Panc1 (cell line): ENCODE measurements around the gene LRMDA. TPM values are rescaled to one million over a fixed set of nuclear protein-coding genes. Genes with fewer than 3 reads are reported as not detected.

ENCODE experiments used
- ATAC-seq: fragments of 200-7000 bp; cut with Tn5 transposase; 2 replicates; pipeline ENCODE4 v1.9.1; 2020; ENCODE audit warnings: mild to moderate bottlenecking, moderate library complexity
- BruUV-seq: library from RNA; stranded (reverse); fragments of 400-500 nt; replicated peaks from 2 replicates; lab custom pipeline; 2021; lab: Mats Ljungman, UMichigan
- CTCF ChIA-PET: fragments of 300-600 bp; sonication (Branson Sonifier 250); formaldehyde crosslinking; loops from one replicate; lab custom pipeline; 2022; ENCODE audit warnings: antibody characterized with exemption; lab: Charles Lee
- POLR2A ChIA-PET: fragments of 300-600 bp; sonication (Branson Sonifier 250); formaldehyde crosslinking; loops from one replicate; lab custom pipeline; 2022; ENCODE audit warnings: antibody characterized with exemption; lab: Charles Lee
- DNase-seq: peaks from one replicate; pipeline ENCODE4 v3.0.0-alpha.2; 2010; ENCODE audit warnings: low read depth, low spot score
- H3K27ac ChIP-seq: 2 replicates; pipeline ENCODE4 v1.5.1; 2011; ENCODE audit warnings: mild to moderate bottlenecking, low read length, inconsistent platforms
- H3K27me3 ChIP-seq: fragments of 200-500 bp; sonication (Bioruptor generic); 2 replicates; pipeline ENCODE4 v1.6.0; 2014; ENCODE audit warnings: low read length, inconsistent platforms; ENCODE audit not compliant: control insufficient read depth, insufficient read depth
- H3K36me3 ChIP-seq: fragments of 200-500 bp; sonication (Bioruptor generic); 2 replicates; pipeline ENCODE4 v1.5.1; 2014; ENCODE audit warnings: inconsistent platforms, mild to moderate bottlenecking, low read length, moderate library complexity; ENCODE audit not compliant: control insufficient read depth, insufficient read depth
- H3K4me1 ChIP-seq: 2 replicates; pipeline ENCODE4 v1.5.1; 2011; ENCODE audit warnings: inconsistent platforms, mild to moderate bottlenecking, low read length, moderate library complexity; ENCODE audit not compliant: control insufficient read depth, insufficient read depth
- H3K4me3 ChIP-seq, 2 experiments: 2 replicates each; pipeline ENCODE4 v1.5.1; 2011 to 2012; ENCODE audit warnings: low read depth in 2 of 2, low read length in 2 of 2, mild to moderate bottlenecking in 2 of 2, inconsistent platforms in 1 of 2, moderate library complexity in 1 of 2
- H3K9me3 ChIP-seq: fragments of 200-500 bp; sonication (Bioruptor generic); 2 replicates; pipeline ENCODE4 v1.5.1; 2014; ENCODE audit warnings: low read depth, mild to moderate bottlenecking, inconsistent platforms, low read length, moderate library complexity; ENCODE audit not compliant: control insufficient read depth, insufficient read depth
- POLR2AphosphoS5 ChIP-seq: IDR thresholded peaks from 2 replicates; pipeline ENCODE4 v1.6.1; 2012; ENCODE audit warnings: mild to moderate bottlenecking, low read depth, low read length, moderate library complexity
- SIN3A ChIP-seq: IDR thresholded peaks from 2 replicates; pipeline ENCODE4 v1.6.1; 2012; ENCODE audit warnings: low read depth, mild to moderate bottlenecking, low read length, moderate library complexity, borderline replicate concordance; ENCODE audit not compliant: insufficient read depth
- TCF7L2 ChIP-seq: IDR thresholded peaks from 2 replicates; pipeline ENCODE4 v1.6.1; 2011; ENCODE audit warnings: mild to moderate bottlenecking, low read depth, low read length, inconsistent platforms
- in situ Hi-C: cut with HindIII; loops from 2 replicates; pipeline ENCODE4 v1.10.0; 2016; ENCODE audit warnings: low sequenced_read_pairs, low pct_unique_long_range_greater_than_20kb
- intact Hi-C: fragments of 100-400 bp; cut with micrococcal nuclease; formaldehyde crosslinking; loops from one replicate; pipeline ENCODE4 v1.10.0; 2022; ENCODE audit not compliant: unreplicated experiment
- total RNA-seq: library from RNA; stranded (reverse); gene quantifications from one replicate; pipeline ENCODE4 v1.2.1, GENCODE V29; 2021; ENCODE audit not compliant: unreplicated experiment
- TF ChIP-seq, protein P1 (sequence below), 2 experiments: IDR thresholded peaks; 2 replicates each; pipeline ENCODE4 v1.6.1; 2011 to 2012; ENCODE audit warnings: low read depth in 2 of 2, control low read depth in 1 of 2, low read length in 1 of 2, mild to moderate bottlenecking in 1 of 2, moderate library complexity in 1 of 2; ENCODE audit not compliant: insufficient read depth in 1 of 2
- TF ChIP-seq, protein P2 (sequence below): fragments of 450-650 bp; IDR thresholded peaks from 2 replicates; pipeline ENCODE4 v1.5.1; 2017; ENCODE audit warnings: mild to moderate bottlenecking

LRMDA gene
- total RNA-seq, 1 experiment from 2014 or later, result 1.2 TPM

DNA sequence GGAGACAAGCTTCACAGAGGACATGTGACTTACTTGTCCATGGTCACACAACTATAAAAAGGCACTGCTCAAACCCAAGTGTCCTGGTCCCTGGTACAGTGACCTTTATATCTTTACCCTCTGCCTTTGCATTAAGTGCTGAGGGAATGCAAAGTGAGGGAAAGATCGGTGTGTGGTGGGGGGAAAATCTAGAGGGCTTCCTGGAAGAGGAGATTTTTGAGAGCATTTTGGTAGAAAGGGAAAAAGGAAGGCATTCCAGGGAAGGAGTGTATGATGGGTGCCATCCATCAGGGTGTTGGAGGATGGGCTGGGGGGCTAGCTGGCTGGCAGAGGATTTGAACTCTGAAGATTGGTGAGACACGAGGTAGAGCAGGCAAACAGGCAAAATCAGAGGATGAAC is 39.2 kb upstream of the LRMDA start:
- intact Hi-C loops (no loop called here), in situ Hi-C loops (no loop called here)
- ChIA-PET CTCF (no interaction called here), POLR2A (no interaction called here)
- no peak overlapping the region for H3K27ac ChIP-seq
- no peak for ATAC-seq
- BruUV-seq, result no TSS peak
- no peaks in the 10 kb centered on the region for H3K4me1 ChIP-seq
- no peaks in the 10 kb centered on the region; the same call in 1 of the 2 replicates for H3K36me3 ChIP-seq
- peaks cover 11% of the 10 kb centered on the region for H3K27me3 ChIP-seq
- TF ChIP-seq, protein P1, sequence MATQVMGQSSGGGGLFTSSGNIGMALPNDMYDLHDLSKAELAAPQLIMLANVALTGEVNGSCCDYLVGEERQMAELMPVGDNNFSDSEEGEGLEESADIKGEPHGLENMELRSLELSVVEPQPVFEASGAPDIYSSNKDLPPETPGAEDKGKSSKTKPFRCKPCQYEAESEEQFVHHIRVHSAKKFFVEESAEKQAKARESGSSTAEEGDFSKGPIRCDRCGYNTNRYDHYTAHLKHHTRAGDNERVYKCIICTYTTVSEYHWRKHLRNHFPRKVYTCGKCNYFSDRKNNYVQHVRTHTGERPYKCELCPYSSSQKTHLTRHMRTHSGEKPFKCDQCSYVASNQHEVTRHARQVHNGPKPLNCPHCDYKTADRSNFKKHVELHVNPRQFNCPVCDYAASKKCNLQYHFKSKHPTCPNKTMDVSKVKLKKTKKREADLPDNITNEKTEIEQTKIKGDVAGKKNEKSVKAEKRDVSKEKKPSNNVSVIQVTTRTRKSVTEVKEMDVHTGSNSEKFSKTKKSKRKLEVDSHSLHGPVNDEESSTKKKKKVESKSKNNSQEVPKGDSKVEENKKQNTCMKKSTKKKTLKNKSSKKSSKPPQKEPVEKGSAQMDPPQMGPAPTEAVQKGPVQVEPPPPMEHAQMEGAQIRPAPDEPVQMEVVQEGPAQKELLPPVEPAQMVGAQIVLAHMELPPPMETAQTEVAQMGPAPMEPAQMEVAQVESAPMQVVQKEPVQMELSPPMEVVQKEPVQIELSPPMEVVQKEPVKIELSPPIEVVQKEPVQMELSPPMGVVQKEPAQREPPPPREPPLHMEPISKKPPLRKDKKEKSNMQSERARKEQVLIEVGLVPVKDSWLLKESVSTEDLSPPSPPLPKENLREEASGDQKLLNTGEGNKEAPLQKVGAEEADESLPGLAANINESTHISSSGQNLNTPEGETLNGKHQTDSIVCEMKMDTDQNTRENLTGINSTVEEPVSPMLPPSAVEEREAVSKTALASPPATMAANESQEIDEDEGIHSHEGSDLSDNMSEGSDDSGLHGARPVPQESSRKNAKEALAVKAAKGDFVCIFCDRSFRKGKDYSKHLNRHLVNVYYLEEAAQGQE (IDR thresholded peaks at IDR 0.05; ENCODE audit: insufficient read depth in 1 of 2, low read depth in 2 of 2, low read length in 1 of 2), result no peak
- TF ChIP-seq TCF7L2, result no peak
- TF ChIP-seq SIN3A, result no peak
- TF ChIP-seq POLR2AphosphoS5, result no peak
- TF ChIP-seq, protein P2, sequence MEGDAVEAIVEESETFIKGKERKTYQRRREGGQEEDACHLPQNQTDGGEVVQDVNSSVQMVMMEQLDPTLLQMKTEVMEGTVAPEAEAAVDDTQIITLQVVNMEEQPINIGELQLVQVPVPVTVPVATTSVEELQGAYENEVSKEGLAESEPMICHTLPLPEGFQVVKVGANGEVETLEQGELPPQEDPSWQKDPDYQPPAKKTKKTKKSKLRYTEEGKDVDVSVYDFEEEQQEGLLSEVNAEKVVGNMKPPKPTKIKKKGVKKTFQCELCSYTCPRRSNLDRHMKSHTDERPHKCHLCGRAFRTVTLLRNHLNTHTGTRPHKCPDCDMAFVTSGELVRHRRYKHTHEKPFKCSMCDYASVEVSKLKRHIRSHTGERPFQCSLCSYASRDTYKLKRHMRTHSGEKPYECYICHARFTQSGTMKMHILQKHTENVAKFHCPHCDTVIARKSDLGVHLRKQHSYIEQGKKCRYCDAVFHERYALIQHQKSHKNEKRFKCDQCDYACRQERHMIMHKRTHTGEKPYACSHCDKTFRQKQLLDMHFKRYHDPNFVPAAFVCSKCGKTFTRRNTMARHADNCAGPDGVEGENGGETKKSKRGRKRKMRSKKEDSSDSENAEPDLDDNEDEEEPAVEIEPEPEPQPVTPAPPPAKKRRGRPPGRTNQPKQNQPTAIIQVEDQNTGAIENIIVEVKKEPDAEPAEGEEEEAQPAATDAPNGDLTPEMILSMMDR, result no peak
- DNase-seq, result no peak
- no peaks in the 10 kb centered on the region for H3K9me3 ChIP-seq
- H3K4me3 ChIP-seq, result no peak overlapping the region

DNA sequence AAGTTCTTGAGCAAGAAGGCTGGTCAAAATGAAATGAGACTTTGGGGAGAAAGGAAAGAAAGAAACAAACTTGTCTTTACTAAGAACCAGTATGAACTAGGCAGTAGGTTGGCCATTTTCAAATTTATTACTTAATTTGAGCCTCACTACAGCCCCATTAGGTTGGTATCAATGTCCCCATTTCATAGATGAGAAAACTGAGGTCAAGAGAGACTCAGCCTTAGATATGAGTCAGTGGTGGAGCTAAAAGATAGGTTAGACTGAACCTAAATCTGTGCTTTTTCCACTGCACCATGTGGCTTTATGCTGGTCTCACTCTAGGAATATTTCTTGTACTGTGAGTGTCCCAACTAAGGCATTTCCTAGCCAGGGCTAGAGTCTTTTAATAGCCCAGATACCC is 38.7 kb upstream of the LRMDA start:
- POLR2A ChIA-PET, result no interaction called here

More for the DNA sequence above, 38.7 kb upstream of the LRMDA start:
- H3K4me3 ChIP-seq, result no peak overlapping the region
- CTCF ChIA-PET, result no interaction called here
- no peak overlapping the region for H3K27ac ChIP-seq
- no peak for DNase-seq
- H3K36me3 ChIP-seq, result no peaks in the 10 kb centered on the region; the same call in 1 of the 2 replicates
- no peaks in the 10 kb centered on the region for H3K9me3 ChIP-seq
- ATAC-seq, result no peak
- TF ChIP-seq TCF7L2 (no peak), POLR2AphosphoS5 (no peak), SIN3A (no peak)
- TF ChIP-seq, protein P1 (IDR thresholded peaks at IDR 0.05; ENCODE audit: insufficient read depth in 1 of 2, low read depth in 2 of 2, low read length in 1 of 2), result no peak
- TF ChIP-seq, protein P2, result no peak
- peaks cover 12% of the 10 kb centered on the region for H3K27me3 ChIP-seq
- H3K4me1 ChIP-seq, result no peaks in the 10 kb centered on the region
- intact Hi-C loops, result no loop called here
- in situ Hi-C loops, result no loop called here
- BruUV-seq, result no TSS peak
